ENCODE measurements around the gene SEC14L2.

Gene SEC14L2

DNA sequence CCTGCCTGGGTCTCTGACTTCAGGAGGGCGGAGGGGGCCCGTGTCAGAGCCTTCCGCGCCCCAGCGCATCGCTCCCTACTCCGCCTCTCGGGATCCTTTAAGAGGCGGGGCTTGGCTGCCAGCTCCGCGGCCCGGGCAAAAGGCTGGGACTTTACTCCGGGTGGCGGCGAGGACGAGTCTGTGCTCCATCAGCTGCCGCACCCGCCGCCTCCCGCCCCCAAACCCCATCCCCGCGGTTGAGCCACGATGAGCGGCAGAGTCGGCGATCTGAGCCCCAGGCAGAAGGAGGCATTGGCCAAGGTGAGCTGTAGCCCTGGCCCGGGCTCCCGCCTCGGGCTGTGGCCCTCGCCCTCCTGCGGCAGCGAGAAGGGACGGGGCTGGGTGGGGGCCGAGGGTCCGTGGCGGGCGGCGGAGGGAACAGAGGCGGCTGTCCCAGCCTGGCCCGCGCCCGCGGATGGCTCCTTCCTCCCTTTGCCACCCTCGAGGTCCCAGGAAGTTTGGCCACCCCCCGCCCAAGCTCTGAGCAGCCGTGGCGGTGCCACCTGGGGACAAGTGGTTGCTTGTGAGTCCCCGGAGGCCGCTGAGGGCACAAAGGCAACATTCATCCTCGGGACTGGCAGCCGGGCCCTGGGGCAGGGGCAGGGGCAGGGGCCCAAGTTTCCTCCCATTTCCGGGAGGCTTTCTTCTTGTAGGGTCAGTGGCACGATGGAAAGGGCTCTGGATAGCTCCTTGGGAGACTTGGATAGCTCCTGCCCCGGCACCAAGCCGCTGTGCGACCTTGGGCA lies at the start of gene SEC14L2:
Gene SEC14L2 (plus strand): TSS at position 148 of the 785 bp plus-strand sequence. CDS start 99 bp downstream, at position 247.
- no peak for DNase-seq

DNA sequence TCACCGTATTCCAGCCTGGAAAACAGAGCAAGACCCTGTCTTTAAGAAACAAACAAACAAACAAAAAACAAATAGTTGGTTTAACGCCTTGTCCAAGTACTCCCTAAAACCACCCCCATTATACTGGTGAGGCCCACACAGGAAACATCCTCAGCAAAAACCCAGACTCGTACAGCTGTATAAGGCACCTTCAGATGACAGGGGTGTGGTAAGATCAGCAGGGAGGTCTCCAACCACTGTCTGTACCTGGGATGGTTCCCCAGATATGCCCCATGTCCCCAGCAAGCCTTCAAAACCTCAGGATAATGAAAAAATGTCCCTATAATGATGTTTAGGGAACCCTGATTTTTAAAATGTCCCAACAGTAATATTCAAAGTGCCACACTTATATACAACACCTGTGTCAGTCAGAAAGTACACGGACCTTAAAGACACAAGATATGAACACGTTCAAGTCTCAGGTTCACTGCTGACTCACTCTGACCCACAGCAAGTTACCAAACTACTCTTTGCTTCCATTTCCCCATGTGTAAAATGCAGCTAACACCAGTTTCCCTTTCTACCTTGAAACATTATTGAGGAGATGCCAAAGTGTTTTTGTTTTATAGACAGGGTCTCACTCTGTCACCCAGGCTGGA lies 49.4 kb upstream of the SEC14L2 start:
- no peak for DNase-seq

DNA sequence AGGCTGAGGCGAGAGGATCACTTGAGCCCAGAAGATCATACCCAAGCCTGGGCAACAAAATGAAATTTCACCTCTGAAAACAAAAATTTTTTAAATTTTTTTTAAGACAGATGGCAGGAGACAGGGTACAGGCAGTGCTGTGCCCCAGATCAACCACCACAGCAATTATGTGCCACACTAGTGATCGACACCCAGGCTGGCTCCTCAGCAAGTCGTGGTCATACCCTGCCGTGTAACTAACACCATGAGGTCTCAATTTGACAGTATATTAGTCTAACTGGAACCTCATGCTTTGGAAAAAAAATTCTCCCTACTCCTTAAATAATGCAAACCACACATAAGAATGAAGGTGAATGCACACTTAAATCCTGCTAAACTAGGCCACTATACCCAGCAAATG lies 48.4 kb upstream of the SEC14L2 start:
- DNase-seq, result no peak

DNA sequence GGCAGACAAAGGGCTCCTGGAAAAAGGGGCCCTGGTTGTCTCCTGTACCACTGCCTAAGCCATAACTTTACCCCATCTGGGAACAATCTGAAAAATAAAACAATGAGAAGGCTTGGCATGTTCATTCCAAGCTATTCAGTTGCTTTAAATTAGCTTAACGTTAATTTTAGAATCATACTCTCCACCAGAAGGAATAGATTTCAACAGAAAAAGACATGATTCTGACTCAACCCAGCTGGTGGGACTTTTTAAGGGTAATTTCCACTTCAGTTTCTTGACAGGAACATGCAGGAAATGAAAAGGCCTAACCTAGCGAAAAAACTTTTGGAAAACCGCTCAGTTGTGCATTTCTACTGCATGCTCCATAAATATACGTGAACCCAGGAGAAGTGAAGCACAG lies 48.0 kb upstream of the SEC14L2 start:
- DNase-seq, result no peak

DNA sequence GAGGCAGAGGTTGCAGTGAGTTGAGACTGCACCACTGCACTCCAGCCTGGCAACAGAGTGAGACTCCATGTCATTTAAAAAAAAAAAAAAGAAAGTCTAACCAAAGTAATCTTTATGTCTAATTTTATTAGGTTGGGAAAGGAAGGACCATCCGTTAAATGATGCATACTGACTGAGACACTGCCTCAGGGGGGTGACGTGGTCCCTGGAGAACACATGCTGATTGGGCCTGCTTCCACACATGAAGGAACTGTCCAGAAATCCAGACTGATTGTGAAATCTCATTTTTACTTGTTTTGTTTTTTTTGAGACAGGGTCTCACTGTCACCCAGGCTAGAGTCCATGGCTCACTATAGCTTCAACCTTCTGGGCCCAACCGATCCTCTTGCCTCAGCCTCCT lies 45.6 kb upstream of the SEC14L2 start:
- no peak for DNase-seq

DNA sequence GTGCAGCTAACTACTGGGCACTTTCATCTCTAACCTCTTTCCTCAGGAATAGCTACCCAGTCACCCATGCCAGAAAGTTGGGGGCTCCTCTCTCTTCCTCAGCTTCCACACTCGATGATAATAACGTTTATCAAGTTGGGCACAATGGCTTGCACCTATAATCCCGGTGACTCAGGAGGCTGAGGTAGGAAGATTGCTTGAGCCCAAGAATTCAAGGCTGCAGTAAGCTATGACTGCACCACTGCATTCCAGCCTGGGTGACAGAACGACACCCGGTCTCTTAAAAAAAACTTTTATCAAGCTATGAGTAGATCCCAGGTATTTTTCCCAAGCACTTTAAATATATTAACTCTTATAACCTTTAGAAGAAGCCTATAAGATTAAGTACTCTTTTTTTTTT lies 42.2 kb upstream of the SEC14L2 start:
- DNase-seq, result no peak

DNA sequence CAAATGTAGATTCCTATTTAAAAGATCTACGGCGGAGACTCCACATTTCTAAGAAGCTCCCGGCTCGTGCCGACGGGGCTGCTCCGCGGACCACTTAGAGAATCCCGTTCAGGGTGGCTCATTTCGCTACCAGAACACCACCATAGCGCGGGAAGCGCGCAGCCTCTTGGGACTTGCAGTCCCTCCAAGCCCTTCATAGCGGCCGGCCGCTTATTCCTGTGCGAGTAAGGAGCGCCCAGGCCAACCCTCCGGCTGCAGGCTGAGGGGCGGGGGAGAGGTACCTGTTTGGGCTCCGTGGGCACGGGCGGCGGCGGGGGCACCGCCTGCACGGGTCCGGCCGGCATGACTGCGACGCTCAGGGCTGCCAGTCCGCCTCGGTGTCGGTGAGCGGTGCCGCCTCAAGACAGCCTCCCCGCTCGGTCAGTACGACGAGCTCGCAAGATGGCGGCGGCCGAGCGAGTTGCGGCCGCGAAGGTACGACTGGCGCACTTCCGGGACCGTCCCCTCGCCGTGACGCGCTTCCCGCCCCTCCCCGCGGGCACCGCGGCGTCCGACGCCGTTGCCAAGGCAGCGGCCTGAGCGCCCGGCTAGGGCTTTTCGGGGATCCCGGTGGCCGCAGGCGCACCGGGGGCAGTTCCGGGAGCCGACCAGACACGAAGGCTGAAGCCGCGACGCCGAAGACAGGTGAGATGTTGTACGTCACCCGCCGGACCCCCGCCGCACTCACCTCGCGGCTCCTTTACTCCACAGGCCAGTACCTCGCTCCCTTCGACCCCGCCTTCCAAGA lies 40.2 kb upstream of the SEC14L2 start, which contains the start of the genes CCDC157 and SF3A1:
Gene CCDC157 (plus strand): TSS at position 559 of the 787 bp plus-strand sequence. CDS start 8,994 bp downstream, outside the sequence.
Gene SF3A1 (minus strand): TSS at position 446 of the 787 bp plus-strand sequence. CDS start 102 bp downstream, at position 344.
- DNase-seq, result peak; percentile 54

DNA sequence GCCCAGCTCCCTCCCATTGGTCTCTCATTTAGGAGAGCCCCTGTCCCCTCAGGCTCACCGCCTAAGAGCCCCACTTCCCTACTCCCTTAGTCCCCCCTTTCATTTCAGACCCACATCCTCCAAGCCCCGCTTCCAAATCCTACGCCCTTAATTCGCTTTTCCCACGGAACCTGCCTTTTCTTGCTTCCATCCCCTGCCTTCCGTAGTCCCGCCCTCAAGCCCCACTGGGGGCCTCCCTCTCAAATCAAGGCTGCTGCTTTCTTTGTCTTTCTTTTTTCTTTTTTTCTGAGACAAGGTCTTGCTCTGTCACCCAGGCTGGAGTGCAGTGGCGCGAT lies 39.6 kb upstream of the SEC14L2 start:
- DNase-seq, result no peak

DNA sequence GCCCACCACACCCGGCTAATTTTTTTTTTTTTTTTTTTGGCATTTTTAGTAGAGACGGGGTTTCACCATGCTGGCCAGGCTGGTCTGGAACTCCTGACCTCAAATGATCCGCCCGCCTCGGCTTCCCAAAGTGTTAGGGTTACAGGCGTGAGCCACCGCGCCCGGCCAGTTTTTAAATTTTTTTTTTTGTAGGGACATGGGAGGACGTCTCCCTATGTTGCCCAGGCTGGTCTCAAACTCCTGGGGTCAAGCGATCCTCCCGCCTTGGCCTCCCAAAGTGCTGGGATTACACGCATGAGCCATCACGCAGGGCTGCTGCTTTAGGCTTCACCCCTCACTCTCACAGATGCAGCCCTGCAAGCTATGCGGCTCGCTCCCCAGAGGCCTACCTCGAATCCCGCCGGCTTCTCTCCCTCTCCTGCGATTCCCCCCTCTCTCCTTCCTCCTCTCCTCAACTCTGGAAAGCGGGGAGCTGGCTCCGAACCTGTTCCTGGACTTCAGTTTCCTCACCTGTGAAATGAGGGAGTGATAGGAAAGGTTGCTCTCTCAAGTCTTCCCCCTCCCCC lies 39.1 kb upstream of the SEC14L2 start:
- DNase-seq, result no peak

DNA sequence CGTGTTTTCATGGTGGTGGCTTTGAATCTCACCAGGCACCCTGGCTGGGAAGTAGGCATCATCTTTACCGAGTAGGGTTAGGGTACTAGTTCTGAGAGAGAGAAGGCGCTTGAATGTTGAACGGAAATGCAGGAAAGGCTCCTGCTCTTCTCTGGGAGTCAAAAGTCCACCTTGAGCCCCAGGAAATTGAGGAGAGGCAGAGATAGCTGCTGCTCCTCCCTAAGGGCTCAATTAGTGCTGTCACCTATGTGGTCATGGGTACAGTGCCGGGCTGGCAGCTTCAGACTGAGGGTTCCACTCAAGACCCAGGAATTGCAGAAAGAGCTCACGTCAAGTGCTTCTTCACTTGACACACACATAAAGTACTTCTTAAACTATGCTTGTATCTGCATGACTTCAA lies 38.3 kb upstream of the SEC14L2 start:
- DNase-seq, result no peak

DNA sequence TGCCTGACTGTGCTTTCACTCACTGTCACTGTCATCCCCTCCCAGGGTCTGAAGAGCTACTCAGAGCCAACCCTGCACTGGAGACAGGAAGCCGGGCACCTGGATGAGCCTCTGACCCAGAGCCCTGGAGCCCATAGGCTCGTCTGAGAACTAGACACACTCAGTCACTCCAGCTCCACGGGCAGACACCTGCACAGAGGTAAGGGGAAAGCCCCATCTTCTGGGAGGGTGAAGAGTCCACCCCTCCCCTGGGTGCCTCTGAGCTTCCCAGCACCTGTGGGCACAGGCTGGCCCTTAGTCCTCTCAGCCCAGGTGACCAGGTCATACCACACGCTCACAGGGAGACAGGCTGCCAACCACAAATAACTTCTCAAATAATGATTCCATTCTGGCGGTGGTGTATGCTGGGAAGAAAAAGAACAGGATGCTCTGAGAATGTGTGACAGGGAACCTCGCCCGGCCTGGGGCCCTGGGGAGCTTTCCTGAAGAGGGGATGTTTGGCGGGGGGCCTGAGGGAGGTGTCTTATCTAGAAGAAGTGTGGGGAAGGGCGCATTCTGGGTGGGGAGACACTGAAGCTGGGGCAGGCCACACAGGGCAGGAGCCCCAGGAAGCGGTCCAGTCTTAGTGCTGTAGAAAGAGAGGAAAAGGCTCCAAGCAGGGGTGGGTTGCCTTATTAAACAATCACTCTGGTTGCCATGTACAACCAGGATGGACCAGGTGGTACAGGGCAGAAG lies 34.7 kb upstream of the SEC14L2 start:
- DNase-seq, result no peak

DNA sequence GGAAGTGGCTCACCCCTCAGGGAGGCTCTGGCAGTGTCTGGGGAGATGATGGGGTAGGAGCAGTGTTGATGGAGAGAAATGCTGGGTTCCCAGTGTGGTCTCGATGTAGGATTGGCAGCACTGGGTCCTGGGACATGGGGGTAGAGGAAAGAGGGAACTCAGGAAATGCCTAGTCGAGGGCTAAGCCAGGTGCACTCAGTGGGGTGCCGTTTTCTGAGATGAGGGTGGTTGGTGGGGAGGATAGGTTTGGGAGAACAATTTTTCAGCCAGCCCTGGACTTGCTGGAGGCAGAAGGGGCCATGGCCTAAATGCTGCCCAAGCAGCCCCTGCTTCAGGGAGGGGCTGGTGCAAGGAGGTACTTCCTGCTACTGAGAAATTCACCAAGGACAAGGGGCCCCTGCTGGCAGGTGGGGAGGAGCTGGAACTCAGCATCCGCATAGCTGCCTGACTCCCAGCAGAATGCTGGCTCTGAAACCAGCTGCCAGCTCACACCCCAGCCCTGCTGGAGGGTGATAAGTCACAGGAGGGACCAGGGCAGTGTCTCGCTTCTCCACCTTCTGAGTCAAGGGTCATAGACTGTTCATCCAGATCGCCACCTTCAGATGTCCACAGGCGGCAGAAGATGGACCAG lies 34.1 kb upstream of the SEC14L2 start:
- no peak for DNase-seq

DNA sequence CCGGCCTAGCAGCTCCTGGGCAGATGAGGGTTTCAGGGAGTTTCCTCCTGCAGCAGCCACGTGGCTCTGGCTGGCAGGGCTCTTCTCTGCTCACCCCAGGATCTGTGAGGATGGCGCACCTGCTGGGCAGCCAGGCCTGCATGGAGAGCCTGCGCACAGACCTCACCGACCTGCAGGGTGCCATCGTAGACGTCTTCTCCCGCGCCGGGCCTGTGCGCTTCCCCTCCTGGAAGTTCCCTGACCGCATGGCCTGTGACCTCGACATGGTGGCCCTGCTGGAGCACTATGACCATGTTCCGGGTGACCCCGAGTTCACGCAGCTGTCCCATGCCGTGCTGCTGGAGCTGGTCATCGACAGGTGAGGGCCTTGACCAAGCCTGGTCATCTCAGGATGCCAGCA lies 30.9 kb upstream of the SEC14L2 start:
- no peak for DNase-seq

DNA sequence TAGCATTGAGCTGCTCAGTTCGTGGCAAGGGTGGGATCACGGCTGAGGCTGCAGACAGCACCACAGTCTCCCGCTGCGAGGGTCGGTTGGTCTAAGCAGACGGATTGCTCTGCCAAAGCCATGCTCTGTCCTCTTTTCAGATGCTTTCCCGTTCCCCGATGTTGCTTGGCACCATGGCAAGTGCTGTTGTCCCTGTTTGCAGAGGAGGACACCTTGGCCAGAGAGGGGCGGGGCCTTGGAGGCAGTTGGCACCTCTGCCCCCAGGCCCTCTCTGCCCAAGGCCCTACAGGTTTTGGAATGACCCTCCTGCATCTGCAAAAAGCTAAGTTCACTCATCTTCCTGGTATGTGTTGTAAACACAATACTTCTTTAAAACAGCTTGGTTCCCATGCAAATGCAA lies 28.4 kb upstream of the SEC14L2 start:
- DNase-seq, result no peak

DNA sequence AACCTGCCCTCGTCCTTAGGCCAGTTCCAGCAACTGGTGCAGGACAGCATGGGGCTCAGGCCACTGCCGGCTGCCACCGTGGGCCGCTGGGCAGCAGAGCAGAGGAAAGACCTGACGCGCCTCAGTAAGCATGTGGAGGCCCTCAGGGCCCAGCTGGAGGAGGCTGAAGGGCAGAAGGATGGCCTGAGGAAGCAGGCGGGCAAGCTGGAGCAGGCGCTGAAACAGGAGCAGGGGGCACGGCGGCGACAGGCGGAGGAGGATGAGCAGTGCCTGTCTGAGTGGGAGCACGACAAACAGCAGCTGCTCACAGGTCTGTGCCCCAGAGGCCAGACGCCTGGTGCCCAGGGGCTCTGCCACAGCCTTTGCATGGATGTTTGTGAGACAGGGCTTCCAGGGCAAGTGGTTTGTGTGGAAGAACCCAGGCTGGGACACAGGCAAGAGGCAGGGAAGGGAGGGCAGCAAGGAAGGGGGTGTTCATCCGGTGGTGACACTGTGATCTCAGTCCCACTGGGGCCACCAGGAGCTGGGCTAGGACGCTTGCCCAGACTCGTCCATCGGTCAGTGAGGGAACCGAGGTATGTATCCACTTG lies 26.1 kb upstream of the SEC14L2 start:
- DNase-seq, result no peak

DNA sequence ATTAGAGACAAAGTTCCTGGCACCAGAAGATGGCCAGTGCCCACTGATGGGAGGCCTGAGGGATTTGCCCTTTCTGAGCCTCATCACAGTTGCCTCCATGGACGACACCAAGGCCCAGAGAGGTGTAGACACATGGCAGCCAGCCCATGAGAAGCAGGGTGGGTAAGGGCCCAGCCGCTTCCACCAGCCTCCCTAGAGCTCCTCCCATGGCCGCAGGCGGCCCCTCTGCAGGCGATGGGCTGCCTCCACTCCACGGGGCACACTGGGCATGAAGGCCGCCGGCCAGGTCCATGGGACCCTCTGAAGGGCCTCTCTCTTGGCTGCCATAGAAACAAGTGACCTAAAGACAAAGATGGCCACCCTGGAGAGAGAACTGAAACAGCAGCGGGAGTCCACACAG lies 25.5 kb upstream of the SEC14L2 start:
- DNase-seq, result no peak

DNA sequence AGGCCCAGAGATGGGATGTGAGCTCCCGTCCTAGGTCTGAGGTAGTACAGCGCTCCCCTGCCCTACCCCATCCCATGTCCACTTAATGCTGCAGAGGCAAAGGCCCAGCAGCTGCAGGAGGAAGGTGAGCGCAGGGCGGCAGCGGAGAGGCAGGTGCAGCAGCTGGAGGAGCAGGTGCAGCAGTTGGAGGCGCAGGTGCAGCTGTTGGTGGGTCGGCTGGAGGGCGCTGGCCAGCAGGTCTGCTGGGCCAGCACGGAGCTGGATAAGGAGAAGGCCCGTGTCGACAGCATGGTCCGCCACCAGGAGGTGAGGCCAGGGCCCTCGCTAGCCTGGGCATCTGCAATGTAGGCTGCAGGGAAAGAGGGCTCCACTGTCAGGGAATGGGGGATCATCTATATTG lies 24.8 kb upstream of the SEC14L2 start:
- DNase-seq, result no peak

DNA sequence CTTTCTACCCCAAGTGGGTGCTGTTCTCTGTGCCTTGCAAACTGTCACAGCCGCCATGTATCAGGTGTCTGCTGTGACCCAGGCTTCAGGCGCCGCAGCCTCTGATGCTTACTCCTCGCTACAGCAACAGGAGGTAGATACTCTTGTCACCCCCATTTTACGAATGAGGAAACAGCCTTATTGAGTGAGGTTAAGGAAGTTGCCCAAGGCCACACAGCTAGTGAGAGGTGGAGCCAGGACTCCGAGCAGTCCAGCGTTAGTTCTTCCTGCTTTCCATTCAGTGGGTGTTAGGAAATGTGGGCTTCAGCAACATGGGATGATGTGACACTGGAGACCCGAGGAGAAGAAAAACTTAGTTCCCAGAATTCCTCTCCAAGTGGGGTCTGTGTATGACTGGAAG lies 23.9 kb upstream of the SEC14L2 start:
- no peak for DNase-seq

DNA sequence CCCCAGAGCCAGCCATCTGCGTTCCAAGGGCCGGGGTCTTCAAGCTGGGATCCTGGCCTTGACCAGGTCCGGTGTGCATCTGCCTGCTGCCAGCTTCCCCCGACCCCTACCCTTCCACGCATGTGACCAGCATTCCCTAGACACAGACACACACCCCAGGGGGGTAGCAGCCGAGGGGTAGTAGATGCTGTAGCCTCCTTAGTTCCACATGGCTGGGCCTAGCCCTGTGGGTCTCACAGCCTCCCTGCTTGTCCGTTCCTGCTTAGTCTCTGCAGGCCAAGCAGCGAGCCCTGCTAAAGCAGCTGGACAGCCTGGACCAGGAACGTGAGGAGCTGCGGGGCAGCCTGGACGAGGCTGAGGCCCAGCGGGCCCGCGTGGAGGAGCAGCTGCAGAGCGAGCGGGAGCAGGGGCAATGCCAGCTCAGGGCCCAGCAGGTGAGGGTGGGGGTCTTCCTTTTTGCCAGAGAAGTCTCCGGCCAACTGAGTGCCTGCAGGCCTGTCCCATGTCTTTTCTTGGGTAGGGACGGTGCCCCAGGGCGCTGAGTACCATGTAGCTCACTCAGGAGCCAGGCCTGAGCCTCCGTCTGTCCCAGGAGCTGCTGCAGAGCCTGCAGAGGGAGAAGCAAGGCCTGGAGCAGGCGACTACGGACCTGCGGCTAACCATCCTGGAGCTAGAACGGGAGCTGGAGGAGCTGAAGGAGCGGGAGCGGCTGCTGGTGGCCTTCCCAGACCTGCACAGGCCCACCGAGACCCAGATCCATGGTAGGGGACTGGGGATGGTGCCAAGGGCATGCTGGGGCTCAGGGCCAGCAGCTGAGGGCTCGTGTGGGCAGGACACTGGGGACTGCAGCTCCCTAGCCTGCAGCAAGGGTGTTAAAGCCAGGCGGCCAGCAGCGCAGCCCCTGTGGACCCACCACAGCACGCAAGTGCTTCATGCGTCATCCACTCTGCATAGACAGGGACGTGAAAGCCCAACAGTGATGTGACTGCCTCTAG lies 23.2 kb upstream of the SEC14L2 start:
- no peak for DNase-seq

DNA sequence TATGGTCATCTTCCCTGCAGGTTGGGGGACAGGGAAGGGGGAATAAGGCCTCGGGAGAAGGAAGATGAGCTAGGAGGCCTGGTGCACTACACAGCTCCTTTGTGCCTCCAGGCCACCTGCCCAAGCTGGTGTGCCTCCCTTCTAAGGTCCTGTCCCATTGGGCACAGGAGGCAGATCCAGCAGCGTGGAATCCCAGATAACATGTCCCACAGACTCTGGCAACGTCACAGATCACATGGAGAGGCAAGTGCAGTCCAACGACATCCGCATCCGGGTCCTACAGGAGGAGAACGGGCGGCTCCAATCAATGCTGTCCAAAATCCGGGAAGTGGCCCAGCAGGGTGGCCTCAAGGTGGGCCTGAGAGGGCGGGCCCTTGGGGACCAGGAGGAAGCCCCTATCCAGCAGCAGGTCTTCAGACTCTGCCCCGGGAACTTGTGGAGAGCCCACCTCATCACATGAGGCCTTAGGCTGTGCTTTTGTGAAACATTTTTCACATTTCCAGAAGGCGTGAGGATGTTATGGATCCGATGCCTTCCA lies 21.4 kb upstream of the SEC14L2 start:
- no peak for DNase-seq

Data from NCI-H1694 (cell line).